ENCODE measurements around the gene BACH2. TPM values are rescaled to one million over a fixed set of nuclear protein-coding genes. Genes with fewer than 3 reads are reported as not detected.
A peak's percentile ranks its signal among the peaks of the same experiment; 100 is the strongest.

BACH2 gene
- total and polyA plus RNA-seq, 2 experiments from 2014 or later, result 5.4 to 5.6 TPM

- no peak overlapping the region for H3K27ac ChIP-seq
- H3K9me3 ChIP-seq (ENCODE audit: low read depth), result no peaks in the 10 kb centered on the region
- no peak overlapping the region for H3K4me3 ChIP-seq
- peak in 1 of 2 donors; percentile 17 for DNase-seq (ENCODE audit: low read depth in 1 of 2, low spot score in 1 of 2)
- H3K36me3 ChIP-seq, result no peaks in the 10 kb centered on the region
- no peaks in the 10 kb centered on the region for H3K27me3 ChIP-seq
- no peak for TF ChIP-seq CTCF (IDR thresholded peaks at IDR 0.05; ENCODE audit: low read depth, low read length)
- peaks cover 10% of the 10 kb centered on the region for H3K4me1 ChIP-seq (ENCODE audit: low read depth)
These were observed 297.5 kb downstream of the BACH2 start for GRCh38 chr6:89999154-89999553.

- Histone ChIP-seq H3K27ac (no peak overlapping the region), H3K4me1 (ENCODE audit: low read depth) (peaks cover 10% of the 10 kb centered on the region), H3K4me3 (no peak overlapping the region), H3K36me3 (no peaks in the 10 kb centered on the region), H3K9me3 (ENCODE audit: low read depth) (no peaks in the 10 kb centered on the region), H3K27me3 (no peaks in the 10 kb centered on the region)
- TF ChIP-seq CTCF (IDR thresholded peaks at IDR 0.05; ENCODE audit: low read depth, low read length), result no peak
- peak in 1 of 2 donors; percentile 59 for DNase-seq (ENCODE audit: low read depth in 1 of 2, low spot score in 1 of 2)
These were observed 298.9 kb downstream of the BACH2 start for GRCh38 chr6:89997456-89998445.

GRCh38 chr6:89993411-89993810 lies 303.2 kb downstream of the BACH2 start:
- no peaks in the 10 kb centered on the region for H3K27me3 ChIP-seq
- H3K9me3 ChIP-seq (ENCODE audit: low read depth), result no peaks in the 10 kb centered on the region
- H3K36me3 ChIP-seq, result no peaks in the 10 kb centered on the region
- no peak overlapping the region for H3K27ac ChIP-seq
- no peak for TF ChIP-seq CTCF (IDR thresholded peaks at IDR 0.05; ENCODE audit: low read depth, low read length)
- DNase-seq (ENCODE audit: low read depth in 1 of 2, low spot score in 1 of 2), result no peak
- no peaks in the 10 kb centered on the region for H3K4me1 ChIP-seq (ENCODE audit: low read depth)
- H3K4me3 ChIP-seq, result no peak overlapping the region

GRCh38 chr6:89992818-89993217 lies 303.8 kb downstream of the BACH2 start:
- no peak for DNase-seq (ENCODE audit: low read depth in 1 of 2, low spot score in 1 of 2)
- H3K4me3 ChIP-seq, result no peak overlapping the region
- TF ChIP-seq CTCF (IDR thresholded peaks at IDR 0.05; ENCODE audit: low read depth, low read length), result no peak

GRCh38 chr6:89989742-89990141 lies 306.9 kb downstream of the BACH2 start:
- peak in 1 of 2 donors; percentile 71 for DNase-seq (ENCODE audit: low read depth in 1 of 2, low spot score in 1 of 2)
- H3K36me3 ChIP-seq, result no peaks in the 10 kb centered on the region
- TF ChIP-seq CTCF (IDR thresholded peaks at IDR 0.05; ENCODE audit: low read depth, low read length), result no peak
- H3K4me1 ChIP-seq (ENCODE audit: low read depth), result peaks cover 31% of the 10 kb centered on the region
- no peak overlapping the region for H3K4me3 ChIP-seq
- no peak overlapping the region for H3K27ac ChIP-seq
- no peaks in the 10 kb centered on the region for H3K9me3 ChIP-seq (ENCODE audit: low read depth)
- H3K27me3 ChIP-seq, result no peaks in the 10 kb centered on the region

More at GRCh38 chr6:89992818-89993217, 303.8 kb downstream of the BACH2 start:
- Histone ChIP-seq H3K27ac (no peak overlapping the region), H3K9me3 (ENCODE audit: low read depth) (no peaks in the 10 kb centered on the region), H3K36me3 (no peaks in the 10 kb centered on the region), H3K4me1 (ENCODE audit: low read depth) (peaks cover 1% of the 10 kb centered on the region), H3K27me3 (no peaks in the 10 kb centered on the region)
